WTC11 (cell line): ENCODE measurements around the gene RPS6KL1. TPM values are rescaled to one million over a fixed set of nuclear protein-coding genes. Genes with fewer than 3 reads are reported as not detected.

Experiments
- ATAC-seq: fragments of 200-7000 bp; cut with Tn5 transposase; 2 replicates; pipeline ENCODE4 v1.10.0; 2021; ENCODE audit warnings: mild to moderate bottlenecking, moderate library complexity
- CTCF ChIA-PET: fragments of 300-600 bp; sonication (Branson Sonifier 250); formaldehyde crosslinking; loops from one replicate; lab custom pipeline; 2021; ENCODE audit warnings: antibody characterized with exemption; lab: Charles Lee
- POLR2A ChIA-PET: fragments of 350-600 bp; sonication (Branson Sonifier 250); formaldehyde crosslinking; loops from one replicate; lab custom pipeline; 2021; ENCODE audit warnings: antibody characterized with exemption; lab: Charles Lee
- DNase-seq: peaks from one replicate; pipeline ENCODE4 v3.0.0; 2021; ENCODE audit warnings: low spot score
- H3K27ac Mint-ChIP-seq: 2 replicates; pipeline ENCODE4 v1.8.0; 2021; ENCODE audit warnings: mixed read lengths
- H3K27me3 Mint-ChIP-seq: 2 replicates; pipeline ENCODE4 v1.8.0; 2021; ENCODE audit warnings: low read depth, mild to moderate bottlenecking, moderate library complexity, mixed read lengths
- H3K36me3 Mint-ChIP-seq: 2 replicates; pipeline ENCODE4 v1.8.0; 2021; ENCODE audit warnings: mixed read lengths
- H3K4me1 Mint-ChIP-seq: 2 replicates; pipeline ENCODE4 v1.8.0; 2022; ENCODE audit warnings: mixed read lengths
- H3K4me3 Mint-ChIP-seq: 2 replicates; pipeline ENCODE4 v1.8.0; 2021; ENCODE audit warnings: mild to moderate bottlenecking, moderate library complexity, mixed read lengths
- H3K9me3 Mint-ChIP-seq: 2 replicates; pipeline ENCODE4 v1.8.0; 2021; ENCODE audit warnings: mixed read lengths
- CREB1 ChIP-seq: sonication (generic); formaldehyde crosslinking; IDR thresholded peaks from 2 replicates; pipeline ENCODE4 v1.8.0; 2023; ENCODE audit warnings: mild to moderate bottlenecking, missing genetic modification reagents
- CREM ChIP-seq: sonication (generic); formaldehyde crosslinking; IDR thresholded peaks from 2 replicates; pipeline ENCODE4 v1.8.1; 2022; ENCODE audit warnings: mild to moderate bottlenecking, missing genetic modification reagents, moderate library complexity
- ESRRA ChIP-seq: sonication (generic); formaldehyde crosslinking; IDR thresholded peaks from 2 replicates; pipeline ENCODE4 v1.8.1; 2022; ENCODE audit warnings: mild to moderate bottlenecking, missing genetic modification reagents, borderline replicate concordance
- HMGA2 ChIP-seq: fragments of 250-450 bp; sonication (Bioruptor Pico); IDR thresholded peaks from 2 replicates; pipeline ENCODE4 v1.4.0; 2021; ENCODE audit warnings: mild to moderate bottlenecking, moderate library complexity
- NR2C2 ChIP-seq: sonication (generic); formaldehyde crosslinking; IDR thresholded peaks from 2 replicates; pipeline ENCODE4 v1.8.0; 2022; ENCODE audit warnings: mild to moderate bottlenecking, missing genetic modification reagents
- PRRX2 ChIP-seq: fragments of 250-450 bp; sonication (Bioruptor Pico); IDR thresholded peaks from 2 replicates; pipeline ENCODE4 v1.8.0; 2021; ENCODE audit warnings: mild to moderate bottlenecking
- ZBTB21 ChIP-seq: sonication (generic); formaldehyde crosslinking; IDR thresholded peaks from 2 replicates; pipeline ENCODE4 v1.8.1; 2023; ENCODE audit warnings: mild to moderate bottlenecking, missing genetic modification reagents, borderline replicate concordance
- ZNF121 ChIP-seq: sonication (generic); formaldehyde crosslinking; IDR thresholded peaks from 2 replicates; pipeline ENCODE4 v1.8.0; 2023; ENCODE audit warnings: missing genetic modification reagents
- total RNA-seq: library from RNA; stranded (reverse); gene quantifications from 3 replicates; pipeline ENCODE4 v1.2.3, GENCODE V29; 2021
- TF ChIP-seq, protein P1 (sequence below): sonication (generic); formaldehyde crosslinking; IDR thresholded peaks from 2 replicates; pipeline ENCODE4 v1.8.1; 2023; ENCODE audit warnings: mild to moderate bottlenecking, missing genetic modification reagents
- TF ChIP-seq, protein P2 (sequence below): sonication (generic); formaldehyde crosslinking; IDR thresholded peaks from 2 replicates; pipeline ENCODE4 v1.8.0; 2023; ENCODE audit warnings: mild to moderate bottlenecking, missing genetic modification reagents
- TF ChIP-seq, protein P3 (sequence below): sonication (generic); formaldehyde crosslinking; IDR thresholded peaks from 2 replicates; pipeline ENCODE4 v1.8.1; 2022; ENCODE audit warnings: missing genetic modification reagents, borderline replicate concordance
- TF ChIP-seq, protein P4 (sequence below): sonication (generic); formaldehyde crosslinking; IDR thresholded peaks from 2 replicates; pipeline ENCODE4 v1.8.0; 2023; ENCODE audit warnings: missing genetic modification reagents, mild to moderate bottlenecking, borderline replicate concordance
- TF ChIP-seq, protein P5 (sequence below): sonication (generic); formaldehyde crosslinking; IDR thresholded peaks from 2 replicates; pipeline ENCODE4 v1.8.0; 2022; ENCODE audit warnings: mild to moderate bottlenecking, missing genetic modification reagents
- TF ChIP-seq, protein P6 (sequence below): sonication (generic); formaldehyde crosslinking; IDR thresholded peaks from 2 replicates; pipeline ENCODE4 v1.8.1; 2022; ENCODE audit warnings: low read depth, mild to moderate bottlenecking, moderate library complexity, missing genetic modification reagents, borderline replicate concordance
- TF ChIP-seq, protein P7 (sequence below): fragments of 250-450 bp; sonication (Bioruptor Pico); IDR thresholded peaks from 2 replicates; pipeline ENCODE4 v1.9.0; 2021; ENCODE audit warnings: mild to moderate bottlenecking

RPS6KL1 gene
- total RNA-seq, 1 experiment from 2014 or later: 10.6 TPM

DNA sequence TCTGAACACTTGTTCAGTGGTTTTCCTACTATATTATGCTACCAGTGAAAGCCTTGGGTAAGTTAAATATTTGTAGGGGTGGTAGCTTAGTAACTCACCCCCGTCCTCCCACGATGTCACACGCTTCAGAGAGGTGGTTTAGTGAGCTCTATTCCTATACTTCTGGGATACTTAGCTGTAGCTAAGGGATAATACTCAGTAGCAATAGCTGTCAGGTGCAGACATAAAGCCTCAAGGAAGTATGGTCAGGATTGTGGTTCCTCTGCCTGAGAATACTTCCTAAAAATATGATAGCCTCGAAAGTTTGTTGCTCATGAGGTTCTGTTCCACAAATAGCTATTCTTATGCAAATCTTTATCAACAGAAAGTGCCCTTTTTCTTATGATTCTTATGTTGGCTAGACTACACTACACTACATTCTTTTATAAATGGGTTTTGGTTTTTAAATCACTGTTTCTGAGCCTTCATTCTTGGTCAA, 29.4 kb downstream of the RPS6KL1 start:
- TF ChIP-seq CREM (CRISPR knock-in tag) (no peak), HMGA2 (CRISPR knock-in tag) (no peak), NR2C2 (CRISPR knock-in tag) (no peak)
- TF ChIP-seq, protein P1, sequence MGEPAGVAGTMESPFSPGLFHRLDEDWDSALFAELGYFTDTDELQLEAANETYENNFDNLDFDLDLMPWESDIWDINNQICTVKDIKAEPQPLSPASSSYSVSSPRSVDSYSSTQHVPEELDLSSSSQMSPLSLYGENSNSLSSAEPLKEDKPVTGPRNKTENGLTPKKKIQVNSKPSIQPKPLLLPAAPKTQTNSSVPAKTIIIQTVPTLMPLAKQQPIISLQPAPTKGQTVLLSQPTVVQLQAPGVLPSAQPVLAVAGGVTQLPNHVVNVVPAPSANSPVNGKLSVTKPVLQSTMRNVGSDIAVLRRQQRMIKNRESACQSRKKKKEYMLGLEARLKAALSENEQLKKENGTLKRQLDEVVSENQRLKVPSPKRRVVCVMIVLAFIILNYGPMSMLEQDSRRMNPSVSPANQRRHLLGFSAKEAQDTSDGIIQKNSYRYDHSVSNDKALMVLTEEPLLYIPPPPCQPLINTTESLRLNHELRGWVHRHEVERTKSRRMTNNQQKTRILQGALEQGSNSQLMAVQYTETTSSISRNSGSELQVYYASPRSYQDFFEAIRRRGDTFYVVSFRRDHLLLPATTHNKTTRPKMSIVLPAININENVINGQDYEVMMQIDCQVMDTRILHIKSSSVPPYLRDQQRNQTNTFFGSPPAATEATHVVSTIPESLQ (CRISPR knock-in tag): no peak
- TF ChIP-seq, protein P2, sequence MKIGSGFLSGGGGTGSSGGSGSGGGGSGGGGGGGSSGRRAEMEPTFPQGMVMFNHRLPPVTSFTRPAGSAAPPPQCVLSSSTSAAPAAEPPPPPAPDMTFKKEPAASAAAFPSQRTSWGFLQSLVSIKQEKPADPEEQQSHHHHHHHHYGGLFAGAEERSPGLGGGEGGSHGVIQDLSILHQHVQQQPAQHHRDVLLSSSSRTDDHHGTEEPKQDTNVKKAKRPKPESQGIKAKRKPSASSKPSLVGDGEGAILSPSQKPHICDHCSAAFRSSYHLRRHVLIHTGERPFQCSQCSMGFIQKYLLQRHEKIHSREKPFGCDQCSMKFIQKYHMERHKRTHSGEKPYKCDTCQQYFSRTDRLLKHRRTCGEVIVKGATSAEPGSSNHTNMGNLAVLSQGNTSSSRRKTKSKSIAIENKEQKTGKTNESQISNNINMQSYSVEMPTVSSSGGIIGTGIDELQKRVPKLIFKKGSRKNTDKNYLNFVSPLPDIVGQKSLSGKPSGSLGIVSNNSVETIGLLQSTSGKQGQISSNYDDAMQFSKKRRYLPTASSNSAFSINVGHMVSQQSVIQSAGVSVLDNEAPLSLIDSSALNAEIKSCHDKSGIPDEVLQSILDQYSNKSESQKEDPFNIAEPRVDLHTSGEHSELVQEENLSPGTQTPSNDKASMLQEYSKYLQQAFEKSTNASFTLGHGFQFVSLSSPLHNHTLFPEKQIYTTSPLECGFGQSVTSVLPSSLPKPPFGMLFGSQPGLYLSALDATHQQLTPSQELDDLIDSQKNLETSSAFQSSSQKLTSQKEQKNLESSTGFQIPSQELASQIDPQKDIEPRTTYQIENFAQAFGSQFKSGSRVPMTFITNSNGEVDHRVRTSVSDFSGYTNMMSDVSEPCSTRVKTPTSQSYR (CRISPR knock-in tag): no peak

DNA sequence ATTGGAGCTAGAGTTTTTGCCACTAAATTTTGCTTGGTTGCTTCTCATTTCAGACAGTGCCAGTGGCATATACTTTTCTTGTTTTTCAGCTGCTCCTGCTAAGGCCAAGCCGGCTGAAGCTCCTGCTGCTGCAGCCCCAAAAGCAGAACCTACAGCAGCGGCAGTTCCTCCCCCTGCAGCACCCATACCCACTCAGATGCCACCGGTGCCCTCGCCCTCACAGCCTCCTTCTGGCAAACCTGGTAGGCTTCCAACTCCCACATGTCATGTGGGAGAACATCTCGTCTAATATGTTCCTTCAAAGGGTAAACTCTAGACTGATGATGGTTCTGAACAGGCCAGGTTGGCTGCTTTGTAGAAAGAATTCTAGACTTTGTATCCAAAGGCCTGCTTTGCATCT, 30.3 kb downstream of the RPS6KL1 start:
- TF ChIP-seq, protein P3, sequence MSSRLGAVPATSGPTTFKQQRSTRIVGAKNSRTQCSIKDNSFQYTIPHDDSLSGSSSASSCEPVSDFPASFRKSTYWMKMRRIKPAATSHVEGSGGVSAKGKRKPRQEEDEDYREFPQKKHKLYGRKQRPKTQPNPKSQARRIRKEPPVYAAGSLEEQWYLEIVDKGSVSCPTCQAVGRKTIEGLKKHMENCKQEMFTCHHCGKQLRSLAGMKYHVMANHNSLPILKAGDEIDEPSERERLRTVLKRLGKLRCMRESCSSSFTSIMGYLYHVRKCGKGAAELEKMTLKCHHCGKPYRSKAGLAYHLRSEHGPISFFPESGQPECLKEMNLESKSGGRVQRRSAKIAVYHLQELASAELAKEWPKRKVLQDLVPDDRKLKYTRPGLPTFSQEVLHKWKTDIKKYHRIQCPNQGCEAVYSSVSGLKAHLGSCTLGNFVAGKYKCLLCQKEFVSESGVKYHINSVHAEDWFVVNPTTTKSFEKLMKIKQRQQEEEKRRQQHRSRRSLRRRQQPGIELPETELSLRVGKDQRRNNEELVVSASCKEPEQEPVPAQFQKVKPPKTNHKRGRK (CRISPR knock-in tag): no peak
- TF ChIP-seq ZNF121: no peak
- TF ChIP-seq, protein P4, sequence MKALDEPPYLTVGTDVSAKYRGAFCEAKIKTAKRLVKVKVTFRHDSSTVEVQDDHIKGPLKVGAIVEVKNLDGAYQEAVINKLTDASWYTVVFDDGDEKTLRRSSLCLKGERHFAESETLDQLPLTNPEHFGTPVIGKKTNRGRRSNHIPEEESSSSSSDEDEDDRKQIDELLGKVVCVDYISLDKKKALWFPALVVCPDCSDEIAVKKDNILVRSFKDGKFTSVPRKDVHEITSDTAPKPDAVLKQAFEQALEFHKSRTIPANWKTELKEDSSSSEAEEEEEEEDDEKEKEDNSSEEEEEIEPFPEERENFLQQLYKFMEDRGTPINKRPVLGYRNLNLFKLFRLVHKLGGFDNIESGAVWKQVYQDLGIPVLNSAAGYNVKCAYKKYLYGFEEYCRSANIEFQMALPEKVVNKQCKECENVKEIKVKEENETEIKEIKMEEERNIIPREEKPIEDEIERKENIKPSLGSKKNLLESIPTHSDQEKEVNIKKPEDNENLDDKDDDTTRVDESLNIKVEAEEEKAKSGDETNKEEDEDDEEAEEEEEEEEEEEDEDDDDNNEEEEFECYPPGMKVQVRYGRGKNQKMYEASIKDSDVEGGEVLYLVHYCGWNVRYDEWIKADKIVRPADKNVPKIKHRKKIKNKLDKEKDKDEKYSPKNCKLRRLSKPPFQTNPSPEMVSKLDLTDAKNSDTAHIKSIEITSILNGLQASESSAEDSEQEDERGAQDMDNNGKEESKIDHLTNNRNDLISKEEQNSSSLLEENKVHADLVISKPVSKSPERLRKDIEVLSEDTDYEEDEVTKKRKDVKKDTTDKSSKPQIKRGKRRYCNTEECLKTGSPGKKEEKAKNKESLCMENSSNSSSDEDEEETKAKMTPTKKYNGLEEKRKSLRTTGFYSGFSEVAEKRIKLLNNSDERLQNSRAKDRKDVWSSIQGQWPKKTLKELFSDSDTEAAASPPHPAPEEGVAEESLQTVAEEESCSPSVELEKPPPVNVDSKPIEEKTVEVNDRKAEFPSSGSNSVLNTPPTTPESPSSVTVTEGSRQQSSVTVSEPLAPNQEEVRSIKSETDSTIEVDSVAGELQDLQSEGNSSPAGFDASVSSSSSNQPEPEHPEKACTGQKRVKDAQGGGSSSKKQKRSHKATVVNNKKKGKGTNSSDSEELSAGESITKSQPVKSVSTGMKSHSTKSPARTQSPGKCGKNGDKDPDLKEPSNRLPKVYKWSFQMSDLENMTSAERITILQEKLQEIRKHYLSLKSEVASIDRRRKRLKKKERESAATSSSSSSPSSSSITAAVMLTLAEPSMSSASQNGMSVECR (CRISPR knock-in tag): no peak
- TF ChIP-seq ESRRA (CRISPR knock-in tag): no peak
- TF ChIP-seq, protein P1 (CRISPR knock-in tag): no peak
- TF ChIP-seq, protein P5, sequence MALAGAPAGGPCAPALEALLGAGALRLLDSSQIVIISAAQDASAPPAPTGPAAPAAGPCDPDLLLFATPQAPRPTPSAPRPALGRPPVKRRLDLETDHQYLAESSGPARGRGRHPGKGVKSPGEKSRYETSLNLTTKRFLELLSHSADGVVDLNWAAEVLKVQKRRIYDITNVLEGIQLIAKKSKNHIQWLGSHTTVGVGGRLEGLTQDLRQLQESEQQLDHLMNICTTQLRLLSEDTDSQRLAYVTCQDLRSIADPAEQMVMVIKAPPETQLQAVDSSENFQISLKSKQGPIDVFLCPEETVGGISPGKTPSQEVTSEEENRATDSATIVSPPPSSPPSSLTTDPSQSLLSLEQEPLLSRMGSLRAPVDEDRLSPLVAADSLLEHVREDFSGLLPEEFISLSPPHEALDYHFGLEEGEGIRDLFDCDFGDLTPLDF (CRISPR knock-in tag): no peak
- no peak for TF ChIP-seq PRRX2 (CRISPR knock-in tag)
- TF ChIP-seq, protein P6, sequence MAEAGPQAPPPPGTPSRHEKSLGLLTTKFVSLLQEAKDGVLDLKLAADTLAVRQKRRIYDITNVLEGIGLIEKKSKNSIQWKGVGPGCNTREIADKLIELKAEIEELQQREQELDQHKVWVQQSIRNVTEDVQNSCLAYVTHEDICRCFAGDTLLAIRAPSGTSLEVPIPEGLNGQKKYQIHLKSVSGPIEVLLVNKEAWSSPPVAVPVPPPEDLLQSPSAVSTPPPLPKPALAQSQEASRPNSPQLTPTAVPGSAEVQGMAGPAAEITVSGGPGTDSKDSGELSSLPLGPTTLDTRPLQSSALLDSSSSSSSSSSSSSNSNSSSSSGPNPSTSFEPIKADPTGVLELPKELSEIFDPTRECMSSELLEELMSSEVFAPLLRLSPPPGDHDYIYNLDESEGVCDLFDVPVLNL: no peak
- TF ChIP-seq ZBTB21 (CRISPR knock-in tag): no peak
- TF ChIP-seq CREB1 (CRISPR knock-in tag): no peak
- TF ChIP-seq, protein P7, sequence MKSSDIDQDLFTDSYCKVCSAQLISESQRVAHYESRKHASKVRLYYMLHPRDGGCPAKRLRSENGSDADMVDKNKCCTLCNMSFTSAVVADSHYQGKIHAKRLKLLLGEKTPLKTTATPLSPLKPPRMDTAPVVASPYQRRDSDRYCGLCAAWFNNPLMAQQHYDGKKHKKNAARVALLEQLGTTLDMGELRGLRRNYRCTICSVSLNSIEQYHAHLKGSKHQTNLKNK (CRISPR knock-in tag): no peak
- H3K36me3 Mint-ChIP-seq: peaks cover 79% of the 10 kb centered on the region
- H3K4me3 Mint-ChIP-seq: no peak overlapping the region
- ATAC-seq (no peak), DNase-seq (no peak)
- H3K4me1 Mint-ChIP-seq: peaks cover 12% of the 10 kb centered on the region
- H3K27me3 Mint-ChIP-seq: no peaks in the 10 kb centered on the region
- no peak overlapping the region for H3K27ac Mint-ChIP-seq
- H3K9me3 Mint-ChIP-seq: no peaks in the 10 kb centered on the region
- ChIA-PET POLR2A (no interaction called here), CTCF (interaction anchor here (1.2 to 2.7 kb wide), 5 partner anchors 13 to 52 kb away, joined by 4 to 18 read pairs (median 6); no protein-coding TSS in a partner anchor)

More for the DNA sequence above, 29.4 kb downstream of the RPS6KL1 start:
- H3K36me3 Mint-ChIP-seq: peaks cover 87% of the 10 kb centered on the region
- DNase-seq: no peak
- H3K27me3 Mint-ChIP-seq: no peaks in the 10 kb centered on the region
- H3K27ac Mint-ChIP-seq: no peak overlapping the region
- no peak overlapping the region for H3K4me3 Mint-ChIP-seq
- no peak for ATAC-seq
- peaks cover 3% of the 10 kb centered on the region for H3K4me1 Mint-ChIP-seq
- CTCF ChIA-PET: interaction anchor here (0.7 to 2.7 kb wide), 7 partner anchors 12 to 51 kb away, joined by 3 to 18 read pairs (median 4); partner anchors contain the start of gene PROX2
- H3K9me3 Mint-ChIP-seq: no peaks in the 10 kb centered on the region
- POLR2A ChIA-PET: interaction anchor here (0.6 kb wide), 1 partner anchor 377 kb away, joined by 3 read pairs; no protein-coding TSS in a partner anchor
